ENCODE data around the gene PRRT3. TPM values are rescaled to one million over a fixed set of nuclear protein-coding genes. Genes with fewer than 3 reads are reported as not detected.

PRRT3 gene
- total RNA-seq: 1 to 10 TPM in 7 of 9 donors, under 1 TPM in 2; 0.30 to 6.4 (median 3.3) TPM
- 1 to 10 TPM; 2.2 to 2.9 (median 2.5) TPM for polyA plus RNA-seq
- long read RNA-seq, donor 1, partial matches to known transcripts: 0 of 5 reads
- long read RNA-seq, donor 1, other reads (novel, unspliced or antisense): 5 of 5 reads
- long read RNA-seq, donor 2: 0 reads
- long read RNA-seq, donor 3: 0 reads
- long read RNA-seq, donor 4, partial matches to known transcripts: 0 of 2 reads
- long read RNA-seq, donor 4, other reads (novel, unspliced or antisense): 2 of 2 reads
- long read RNA-seq, donor 5, transcript PRRT3-203 (4 exons, 3,761 nt): major isoform, 9 of 23 reads
- long read RNA-seq, donor 5, partial matches to known transcripts: 3 of 23 reads
- long read RNA-seq, donor 5, other reads (novel, unspliced or antisense): 11 of 23 reads
- long read RNA-seq, donor 6, partial matches to known transcripts: 0 of 1 reads
- long read RNA-seq, donor 6, other reads (novel, unspliced or antisense): 1 of 1 reads
- long read RNA-seq, donor 7: 0 reads
- long read RNA-seq, donor 8, partial matches to known transcripts: 0 of 1 reads
- long read RNA-seq, donor 8, other reads (novel, unspliced or antisense): 0 of 1 reads
- long read RNA-seq, donor 9: 0 reads
- long read RNA-seq, donor 10, partial matches to known transcripts: 0 of 1 reads
- long read RNA-seq, donor 10, other reads (novel, unspliced or antisense): 0 of 1 reads

DNA sequence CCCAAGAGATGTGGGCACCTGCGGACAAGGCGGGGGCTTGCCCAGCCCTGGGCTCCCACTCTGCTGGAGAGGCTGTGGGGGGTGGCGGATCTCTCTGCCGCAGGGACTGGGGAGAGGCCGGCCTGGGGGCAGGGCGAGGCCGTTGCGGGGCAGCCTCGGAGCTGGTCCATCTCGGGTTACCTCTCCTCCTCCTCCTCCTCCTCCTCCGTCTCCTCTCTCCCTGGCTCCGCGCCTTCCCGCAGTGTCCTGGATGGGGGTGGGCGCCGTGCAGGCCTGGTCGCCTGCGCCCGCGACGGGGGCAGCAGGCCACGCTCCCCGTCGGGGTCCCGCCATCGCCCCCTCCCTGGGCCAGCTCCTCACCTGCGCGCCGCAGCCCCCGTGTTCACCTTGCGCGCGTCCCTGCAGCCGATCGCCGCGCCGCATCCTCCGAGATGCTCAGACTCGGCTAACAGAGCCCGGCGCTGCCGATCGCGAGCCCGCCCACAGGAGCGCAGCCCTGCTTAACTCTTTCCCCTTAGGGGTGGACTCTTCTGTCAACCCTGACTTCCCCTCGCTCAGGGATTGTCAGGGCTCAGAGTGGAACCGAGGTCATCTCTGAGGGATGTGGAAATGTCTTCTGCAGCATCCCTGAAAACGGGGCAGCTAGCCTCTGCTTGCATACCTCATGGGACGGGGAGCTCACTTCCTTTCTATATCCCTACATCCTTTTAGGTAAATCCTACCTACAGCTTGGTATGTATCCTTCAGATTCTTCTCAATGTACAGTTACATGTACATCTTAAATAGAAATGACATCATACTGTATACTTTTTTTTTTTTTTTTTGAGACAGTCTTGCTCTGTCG is at the start of gene PRRT3:
TSS of gene PRRT3 (minus strand) at position 447 of the 844 bp plus-strand sequence. CDS start 2,293 bp downstream, outside the sequence.
- Histone ChIP-seq H3K36me3 (replicated peaks in 1 of 2) (no peaks in the 10 kb centered on the region), H3K9me3 (replicated peaks in 1 of 3) (no peaks in the 10 kb centered on the region), H3K27me3 (no peaks in the 10 kb centered on the region), H3K4me3 (peak within 1 kb of the TSS in 2 of 4 donors; percentile 34 to 61), H3K27ac (no peak within 1 kb of the TSS), H3K4me1 (replicated peaks in 1 of 2) (peaks cover 14 to 16% of the 10 kb centered on the region in 2 donors)
- DNase-seq: peak in 3 of 7 donors; percentile 29 to 41 (median 33)
- WGBS, 4 donors: 3 to 17% (median 6%) methylated on average over 8 to 51 of the region's 52 CpGs
- intact Hi-C loops (cut with DNase I): no loop called here
- TF ChIP-seq POLR2A (IDR thresholded peaks at IDR 0.05): no peak
- TF ChIP-seq, protein P1, sequence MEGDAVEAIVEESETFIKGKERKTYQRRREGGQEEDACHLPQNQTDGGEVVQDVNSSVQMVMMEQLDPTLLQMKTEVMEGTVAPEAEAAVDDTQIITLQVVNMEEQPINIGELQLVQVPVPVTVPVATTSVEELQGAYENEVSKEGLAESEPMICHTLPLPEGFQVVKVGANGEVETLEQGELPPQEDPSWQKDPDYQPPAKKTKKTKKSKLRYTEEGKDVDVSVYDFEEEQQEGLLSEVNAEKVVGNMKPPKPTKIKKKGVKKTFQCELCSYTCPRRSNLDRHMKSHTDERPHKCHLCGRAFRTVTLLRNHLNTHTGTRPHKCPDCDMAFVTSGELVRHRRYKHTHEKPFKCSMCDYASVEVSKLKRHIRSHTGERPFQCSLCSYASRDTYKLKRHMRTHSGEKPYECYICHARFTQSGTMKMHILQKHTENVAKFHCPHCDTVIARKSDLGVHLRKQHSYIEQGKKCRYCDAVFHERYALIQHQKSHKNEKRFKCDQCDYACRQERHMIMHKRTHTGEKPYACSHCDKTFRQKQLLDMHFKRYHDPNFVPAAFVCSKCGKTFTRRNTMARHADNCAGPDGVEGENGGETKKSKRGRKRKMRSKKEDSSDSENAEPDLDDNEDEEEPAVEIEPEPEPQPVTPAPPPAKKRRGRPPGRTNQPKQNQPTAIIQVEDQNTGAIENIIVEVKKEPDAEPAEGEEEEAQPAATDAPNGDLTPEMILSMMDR (IDR thresholded peaks at IDR 0.05): no peak

GRCh38 chr3:10000686-10001085 is 48.5 kb upstream of the PRRT3 start:
- H3K4me1 ChIP-seq (replicated peaks in 1 of 2): no peaks in the 10 kb centered on the region
- no peak overlapping the region for H3K27ac ChIP-seq
- H3K36me3 ChIP-seq (replicated peaks in 1 of 2): no peaks in the 10 kb centered on the region
- intact Hi-C loops (cut with DNase I): no loop called here
- 71 to 91% (median 86%) methylated on average over 7 of the region's 7 CpGs for WGBS, 4 donors
- H3K4me3 ChIP-seq: no peak overlapping the region
- H3K27me3 ChIP-seq: no peaks in the 10 kb centered on the region
- DNase-seq: peak in 2 of 7 donors; percentile 7 to 11
- no peaks in the 10 kb centered on the region for H3K9me3 ChIP-seq (replicated peaks in 1 of 3)
- no peak for TF ChIP-seq POLR2A (IDR thresholded peaks at IDR 0.05)
- TF ChIP-seq, protein P1 (IDR thresholded peaks at IDR 0.05): no peak

DNA sequence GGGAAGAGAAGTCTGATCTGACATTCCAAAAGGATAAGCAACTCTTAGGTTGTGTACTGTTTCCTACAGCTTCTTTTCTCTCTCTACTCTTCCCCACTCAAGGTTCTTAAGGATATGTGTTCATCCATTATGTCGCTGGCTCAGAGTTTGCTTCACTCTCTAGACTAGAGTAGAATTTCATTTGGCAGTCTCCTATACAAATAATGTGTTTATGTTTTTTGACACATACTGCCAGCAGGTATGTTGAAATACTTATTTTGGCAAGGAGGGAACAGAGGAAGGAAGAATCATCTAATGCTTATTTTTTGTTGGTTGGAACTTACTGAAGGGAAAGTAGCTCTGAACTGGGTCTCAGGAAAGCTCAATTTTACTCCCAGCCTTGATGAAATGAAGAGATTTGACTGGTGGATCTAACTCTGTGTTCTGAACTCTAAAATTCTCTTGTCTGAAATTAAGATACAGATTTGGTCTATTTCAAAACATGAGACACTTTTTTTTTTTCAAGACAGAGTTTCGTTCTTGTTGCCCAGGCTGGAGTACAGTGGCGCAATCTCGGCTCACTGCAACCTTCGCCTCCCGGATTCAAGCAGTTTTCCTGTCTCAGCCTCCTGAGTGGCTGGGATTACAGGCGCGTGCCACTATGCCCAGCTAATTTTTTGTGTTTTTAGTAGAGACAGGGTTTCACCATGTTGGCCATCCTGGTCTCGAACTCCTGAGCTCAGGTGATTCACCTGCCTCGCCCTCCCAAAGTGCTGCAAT is 42.1 kb upstream of the PRRT3 start:
- intact Hi-C loops (cut with DNase I): no loop called here
- Histone ChIP-seq H3K27me3 (no peaks in the 10 kb centered on the region), H3K9me3 (replicated peaks in 1 of 3) (no peaks in the 10 kb centered on the region), H3K36me3 (replicated peaks in 1 of 2) (no peaks in the 10 kb centered on the region), H3K4me3 (no peak overlapping the region), H3K27ac (no peak overlapping the region), H3K4me1 (replicated peaks in 1 of 2) (no peaks in the 10 kb centered on the region)
- WGBS, 4 donors: 88 to 95% (median 94%) methylated on average over 10 of the region's 10 CpGs
- TF ChIP-seq, protein P1 (IDR thresholded peaks at IDR 0.05): no peak
- TF ChIP-seq POLR2A (IDR thresholded peaks at IDR 0.05): no peak
- peak in 2 of 7 donors; percentile 12 to 33 for DNase-seq
